Cardiac septum (tissue), 1 donor: ENCODE results near the gene FXYD7. TPM values are rescaled to one million over a fixed set of nuclear protein-coding genes. Genes with fewer than 3 reads are reported as not detected.

ENCODE experiments used
- DNase-seq: peaks from one replicate; pipeline ENCODE4 v3.0.0-alpha.2; 2020; ENCODE audit warnings: low spot score
- intact Hi-C: fragments of 100-400 bp; cut with DNase I; formaldehyde crosslinking; loops from one replicate; pipeline ENCODE4 v1.14.0; 2022
- total RNA-seq: library from RNA; stranded (reverse); fragmentation: NEBNext Ultra II Directional; extraction: Animal tissue kit (Norgen Biotek cat#: 25700); gene quantifications from one replicate; pipeline ENCODE4 v1.2.1, GENCODE V29; 2021
- donor health status: DM: no; HTN: no; CAD: no.

Gene FXYD7
- total RNA-seq, 1 donor from 2014 or later, result not detected

- DNase-seq, result no peak
- intact Hi-C loops, result no loop called here
Observed at GRCh38 chr19:35109395-35110112, 33.5 kb upstream of the FXYD7 start.

GRCh38 chr19:35110974-35111373 lies 32.1 kb upstream of the FXYD7 start:
- intact Hi-C loops, result no loop called here
- no peak for DNase-seq

GRCh38 chr19:35112995-35113688 lies 29.9 kb upstream of the FXYD7 start:
- intact Hi-C loops, result no loop called here
- no peak for DNase-seq

- DNase-seq, result peak; percentile 80
- intact Hi-C loops, result loop anchor here (1.0 kb wide), 1 partner anchor 21 kb away; the partner anchor contains the start of gene LGI4
Observed at GRCh38 chr19:35114353-35115176, 28.5 kb upstream of the FXYD7 start.

GRCh38 chr19:35115177-35115951 lies 27.7 kb upstream of the FXYD7 start, which contains the start of gene FXYD3:
Gene FXYD3 (plus strand): TSS chr19:35115823. CDS start chr19:35119377, 3,554 bp downstream.
- intact Hi-C loops, result no loop called here
- DNase-seq, result no peak

GRCh38 chr19:35116072-35116801 lies 26.8 kb upstream of the FXYD7 start:
- no peak for DNase-seq
- intact Hi-C loops, result no loop called here

- no peak for DNase-seq
- intact Hi-C loops, result no loop called here
Observed at GRCh38 chr19:35117116-35117515, 25.9 kb upstream of the FXYD7 start.

- DNase-seq, result no peak
- intact Hi-C loops, result no loop called here
Observed at GRCh38 chr19:35117799-35118198, 25.3 kb upstream of the FXYD7 start.

GRCh38 chr19:35118268-35119020 lies 24.6 kb upstream of the FXYD7 start:
- intact Hi-C loops, result no loop called here
- DNase-seq, result no peak

- DNase-seq, result no peak
- intact Hi-C loops, result no loop called here
Observed at GRCh38 chr19:35119091-35119490, 24.0 kb upstream of the FXYD7 start.

- intact Hi-C loops, result no loop called here
- no peak for DNase-seq
Observed at GRCh38 chr19:35119578-35120155, 23.4 kb upstream of the FXYD7 start.

GRCh38 chr19:35120492-35120891 lies 22.6 kb upstream of the FXYD7 start:
- intact Hi-C loops, result no loop called here
- no peak for DNase-seq

- no peak for DNase-seq
- intact Hi-C loops, result no loop called here
Observed at GRCh38 chr19:35120898-35121297, 22.2 kb upstream of the FXYD7 start.

- no peak for DNase-seq
- intact Hi-C loops, result no loop called here
Observed at GRCh38 chr19:35122687-35123551, 20.1 kb upstream of the FXYD7 start.

GRCh38 chr19:35123573-35123972 lies 19.5 kb upstream of the FXYD7 start:
- no peak for DNase-seq
- intact Hi-C loops, result no loop called here

GRCh38 chr19:35124098-35125060 lies 18.7 kb upstream of the FXYD7 start:
- intact Hi-C loops, result no loop called here

More at GRCh38 chr19:35124098-35125060, 18.7 kb upstream of the FXYD7 start:
- DNase-seq, result peak; percentile 96
